Sigmoid colon (tissue), 7 donors: Measurements from ENCODE around the gene GLUD2. TPM values are rescaled to one million over a fixed set of nuclear protein-coding genes. Genes with fewer than 3 reads are reported as not detected.

Source experiments
- DNase-seq: peaks from one replicate; pipeline ENCODE4 v3.0.0-alpha.2; 2019
- H3K27ac ChIP-seq, 4 donors: fragments of 200-600 bp; sonication (generic); one replicate each; pipeline ENCODE4 v1.5.1; 2016 to 2019; ENCODE audit warnings: mild to moderate bottlenecking in 1 of 4
- H3K27me3 ChIP-seq, 3 donors: fragments of 200-600 bp; sonication (generic); one replicate each; pipeline ENCODE4 v1.5.1; 2019; ENCODE audit warnings: mild to moderate bottlenecking in 1 of 3
- H3K36me3 ChIP-seq, 4 donors: fragments of 200-600 bp; sonication (generic); one replicate each; pipeline ENCODE4 v1.5.1; 2016 to 2019
- H3K4me1 ChIP-seq, 4 donors: fragments of 200-600 bp; sonication (generic); one replicate each; pipeline ENCODE4 v1.5.1; 2017 to 2019
- H3K4me3 ChIP-seq, 4 donors: fragments of 200-600 bp; sonication (generic); one replicate each; pipeline ENCODE4 v1.5.1; 2017 to 2019; ENCODE audit warnings: mild to moderate bottlenecking in 2 of 4, moderate library complexity in 1 of 4
- H3K9me3 ChIP-seq, 4 donors: fragments of 200-600 bp in 3 of 4; sonication (generic) in 3 of 4; one replicate each; pipeline versions ENCODE4 v1.5.1 to v1.6.1; 2013 to 2019
- CTCF ChIP-seq, 4 experiments: fragments of 450-650 bp in 3 of 4; fragments of 200-600 bp in 1 of 4; IDR thresholded peaks; one replicate each; pipeline ENCODE4 v1.5.1; 2016 to 2019; ENCODE audit warnings: antibody characterized with exemption in 4 of 4, mild to moderate bottlenecking in 3 of 4, moderate library complexity in 2 of 4
- EP300 ChIP-seq, 4 donors: sonication (generic); formaldehyde crosslinking; IDR thresholded peaks; one replicate each; pipeline ENCODE4 v1.6.1; 2017; ENCODE audit warnings: antibody characterized with exemption in 4 of 4
- POLR2A ChIP-seq, 2 donors: fragments of 450-650 bp; IDR thresholded peaks; one replicate each; pipeline ENCODE4 v1.6.1; 2016; ENCODE audit warnings: antibody characterized with exemption in 2 of 2, mild to moderate bottlenecking in 2 of 2, moderate library complexity in 2 of 2
- POLR2AphosphoS5 ChIP-seq, 4 donors: sonication (generic); formaldehyde crosslinking; IDR thresholded peaks; one replicate each; pipeline ENCODE4 v1.6.1; 2017; ENCODE audit warnings: antibody characterized with exemption in 4 of 4
- WGBS, 2 donors: extraction: QIAGEN DNeasy Blood & Tissue Kit; methylation state at CpG; one replicate each; pipeline ENCODE4 v1.1.7; 2013; 5-methylcytosine and 5-hydroxymethylcytosine counted together
- intact Hi-C: fragments of 100-400 bp; cut with DNase I; formaldehyde crosslinking; loops from one replicate; pipeline ENCODE4 v1.15.1; 2023
- polyA plus RNA-seq, 3 donors: library from polyadenylated mRNA; stranded (reverse); fragments of 200-250 nt; gene quantifications; one replicate each; pipeline ENCODE4 v1.2.3, GENCODE V29; 2013
- total RNA-seq, 4 donors: library from RNA; depleted of rRNA; stranded (reverse); fragments of >200 nt; gene quantifications; one replicate each; pipeline ENCODE4 v1.1.0, GENCODE V29; 2016
- donor health status: healthy with polysubstance abuse.
- donor health status: Bipolar disorder and iron deficiency.
- donor health status: healthy.

Gene GLUD2
- total and polyA plus RNA-seq, 7 donors: 0.38 to 2.3 (median 0.82) TPM

- intact Hi-C loops: no loop called here
- Histone ChIP-seq H3K4me3 (no peak overlapping the region), H3K36me3 (no peaks in the 10 kb centered on the region), H3K27me3 (no peaks in the 10 kb centered on the region), H3K27ac (no peak overlapping the region), H3K9me3 (no peaks in the 10 kb centered on the region), H3K4me1 (no peaks in the 10 kb centered on the region)
- DNase-seq: no peak
- no peak for TF ChIP-seq CTCF (IDR thresholded peaks at IDR 0.05)
- TF ChIP-seq EP300 (IDR thresholded peaks at IDR 0.05): no peak
- TF ChIP-seq POLR2A (IDR thresholded peaks at IDR 0.05): no peak
- no peak for TF ChIP-seq POLR2AphosphoS5 (IDR thresholded peaks at IDR 0.05)
- WGBS, 2 donors: 51 to 76% methylated on average over 4 of the region's 4 CpGs
Observed at GRCh38 chrX:121010218-121010617, 37.2 kb upstream of the GLUD2 start.

DNA sequence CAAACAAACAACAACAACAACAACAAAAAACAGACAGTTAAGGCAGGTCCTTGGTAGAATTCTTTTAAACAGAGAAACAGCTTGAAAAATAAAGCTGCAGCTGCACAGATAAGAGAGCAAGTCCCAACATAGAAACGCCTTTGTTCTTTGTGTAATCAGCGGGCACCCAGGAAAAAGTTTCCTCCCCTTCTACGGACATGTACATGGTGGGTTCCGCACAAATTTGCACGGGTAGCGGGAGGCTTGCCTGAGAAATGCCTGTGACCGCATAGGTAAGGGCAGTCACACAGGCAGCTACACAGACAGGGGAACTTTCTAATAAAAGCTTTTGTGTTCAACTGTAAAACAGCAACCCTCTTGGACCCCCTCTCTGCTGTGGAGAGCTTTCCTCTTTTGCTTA is 36.2 kb upstream of the GLUD2 start:
- Histone ChIP-seq H3K4me3 (no peak overlapping the region), H3K9me3 (no peaks in the 10 kb centered on the region), H3K27ac (no peak overlapping the region), H3K27me3 (no peaks in the 10 kb centered on the region), H3K36me3 (no peaks in the 10 kb centered on the region), H3K4me1 (no peaks in the 10 kb centered on the region)
- 28 to 76% methylated on average over 7 of the region's 7 CpGs for WGBS, 2 donors
- TF ChIP-seq POLR2A (IDR thresholded peaks at IDR 0.05) (no peak), EP300 (IDR thresholded peaks at IDR 0.05) (no peak), POLR2AphosphoS5 (IDR thresholded peaks at IDR 0.05) (no peak), CTCF (IDR thresholded peaks at IDR 0.05) (no peak)
- no peak for DNase-seq
- intact Hi-C loops: no loop called here

DNA sequence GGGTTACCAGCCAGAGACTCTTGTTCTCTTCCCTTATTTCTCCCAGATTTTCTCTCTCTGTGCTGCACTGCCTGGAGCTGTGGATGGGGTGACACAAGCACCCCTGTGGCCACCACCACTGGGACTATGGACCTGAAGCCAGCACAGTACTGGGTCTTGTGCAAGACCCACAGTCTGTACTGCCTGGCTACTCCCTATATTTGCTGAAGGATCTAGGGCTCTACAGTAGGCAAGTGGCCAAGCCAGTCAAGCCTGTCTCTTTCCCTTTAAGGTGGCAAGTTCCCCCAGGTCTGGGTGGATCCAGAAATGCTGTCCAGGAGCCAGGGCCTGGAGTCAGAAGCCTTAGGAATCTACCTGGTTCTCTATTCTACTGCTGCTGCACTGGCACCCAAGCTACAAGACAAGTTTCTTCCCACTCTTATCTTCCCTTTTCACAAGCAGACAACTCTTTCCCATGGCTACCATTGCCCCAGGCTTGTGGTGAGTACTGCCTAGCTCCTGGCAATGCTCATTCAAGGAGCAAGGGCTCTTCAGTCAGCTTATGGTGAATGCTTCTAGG is 33.4 kb upstream of the GLUD2 start:
- Histone ChIP-seq H3K4me1 (no peaks in the 10 kb centered on the region), H3K27me3 (no peaks in the 10 kb centered on the region), H3K9me3 (no peaks in the 10 kb centered on the region), H3K27ac (no peak overlapping the region), H3K4me3 (no peak overlapping the region), H3K36me3 (no peaks in the 10 kb centered on the region)
- no peak for DNase-seq
- intact Hi-C loops: no loop called here
- TF ChIP-seq POLR2A (IDR thresholded peaks at IDR 0.05) (no peak), CTCF (IDR thresholded peaks at IDR 0.05) (no peak), EP300 (IDR thresholded peaks at IDR 0.05) (no peak), POLR2AphosphoS5 (IDR thresholded peaks at IDR 0.05) (no peak)

DNA sequence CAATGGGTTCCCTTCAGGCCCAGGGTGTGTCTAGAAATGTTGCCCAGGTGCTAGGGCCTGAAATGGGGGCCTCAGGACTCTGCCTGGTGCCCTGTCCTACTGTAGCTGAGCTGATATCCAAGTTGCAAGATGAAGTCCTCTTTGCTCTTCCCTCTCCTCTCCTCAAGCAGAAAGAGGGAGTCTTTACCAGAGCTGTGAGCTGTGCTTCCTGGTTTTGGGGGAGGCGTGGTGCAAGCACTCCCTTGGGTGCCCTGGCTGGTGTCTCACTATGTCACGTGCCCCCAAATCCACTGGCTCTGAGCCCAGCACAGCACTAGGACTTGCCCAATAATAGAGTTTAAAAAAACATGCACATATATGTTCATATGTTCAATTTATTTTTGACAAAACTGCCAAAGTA is 32.6 kb upstream of the GLUD2 start:
- Histone ChIP-seq H3K9me3 (no peaks in the 10 kb centered on the region), H3K27ac (no peak overlapping the region), H3K27me3 (no peaks in the 10 kb centered on the region), H3K4me3 (no peak overlapping the region), H3K4me1 (no peaks in the 10 kb centered on the region), H3K36me3 (no peaks in the 10 kb centered on the region)
- 82 to 91% methylated on average over 2 of the region's 2 CpGs for WGBS, 2 donors
- DNase-seq: no peak
- TF ChIP-seq POLR2A (IDR thresholded peaks at IDR 0.05): no peak
- no peak for TF ChIP-seq POLR2AphosphoS5 (IDR thresholded peaks at IDR 0.05)
- TF ChIP-seq CTCF (IDR thresholded peaks at IDR 0.05): no peak
- TF ChIP-seq EP300 (IDR thresholded peaks at IDR 0.05): no peak
- intact Hi-C loops: no loop called here

DNA sequence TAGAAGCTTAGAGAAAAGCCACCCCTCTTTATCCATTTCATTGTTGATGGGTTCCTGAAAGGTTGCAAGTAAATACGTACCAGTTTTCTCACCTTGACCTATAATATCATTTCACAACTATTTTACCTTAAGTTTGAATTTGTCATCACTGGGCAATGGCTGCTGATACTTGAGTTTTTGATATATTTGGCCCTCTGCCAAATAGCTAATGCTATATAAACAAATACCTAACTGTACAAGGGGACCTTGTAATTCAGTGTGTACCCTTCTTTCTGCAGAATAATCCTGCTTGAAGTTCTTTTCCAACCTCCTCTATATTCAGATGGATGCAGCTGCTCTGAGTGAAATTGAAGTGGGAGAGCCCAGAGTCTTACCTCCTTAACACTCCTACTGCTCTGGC is 19.0 kb upstream of the GLUD2 start:
- Histone ChIP-seq H3K27me3 (no peaks in the 10 kb centered on the region), H3K27ac (no peak overlapping the region), H3K9me3 (no peaks in the 10 kb centered on the region), H3K4me3 (no peak overlapping the region), H3K4me1 (no peaks in the 10 kb centered on the region), H3K36me3 (no peaks in the 10 kb centered on the region)
- intact Hi-C loops: no loop called here
- 53 to 61% methylated on average over 1 of the region's 1 CpG for whole genome bisulfite sequencing, 2 donors
- no peak for DNase-seq
- TF ChIP-seq CTCF (IDR thresholded peaks at IDR 0.05): no peak
- no peak for TF ChIP-seq EP300 (IDR thresholded peaks at IDR 0.05)
